GM23338 (cell line): ENCODE results near the gene NHLH2. TPM values are rescaled to one million over a fixed set of nuclear protein-coding genes. Genes with fewer than 3 reads are reported as not detected.

Experiments used
- ATAC-seq: fragments of 200-7000 bp; cut with Tn5 transposase; 3 replicates; pipeline ENCODE4 v1.9.1; 2020
- DNase-seq: peaks from one replicate; pipeline ENCODE4 v3.0.0-alpha.2; 2015; ENCODE audit warnings: low spot score
- H2AFZ ChIP-seq: fragments of 200-600 bp; sonication (generic); 2 replicates; pipeline ENCODE4 v1.8.0; 2016; ENCODE audit warnings: antibody characterized with exemption, mild to moderate bottlenecking, moderate library complexity
- H3F3A ChIP-seq: fragments of 200-600 bp; sonication (generic); replicated peaks from 2 replicates; pipeline ENCODE4 v1.8.0; 2017; ENCODE audit warnings: antibody characterized with exemption, mixed run types, low read depth
- H3K27ac ChIP-seq: fragments of 200-600 bp; sonication (generic); 2 replicates; pipeline ENCODE4 v1.6.1; 2016; ENCODE audit warnings: low read depth
- H3K27me3 ChIP-seq: fragments of 200-600 bp; sonication (generic); 2 replicates; pipeline ENCODE4 v1.8.0; 2016; ENCODE audit warnings: mild to moderate bottlenecking, mixed run types, moderate library complexity; ENCODE audit not compliant: insufficient read depth
- H3K36me3 ChIP-seq: fragments of 200-600 bp; sonication (generic); 2 replicates; pipeline ENCODE4 v1.8.0; 2016; ENCODE audit warnings: mild to moderate bottlenecking; ENCODE audit not compliant: insufficient read depth
- H3K4me1 ChIP-seq: fragments of 200-600 bp; sonication (generic); 2 replicates; pipeline ENCODE4 v1.8.0; 2016; ENCODE audit warnings: mild to moderate bottlenecking, moderate library complexity; ENCODE audit not compliant: insufficient read depth
- H3K4me2 ChIP-seq: fragments of 200-600 bp; sonication (generic); 2 replicates; pipeline ENCODE4 v1.7.1; 2017; ENCODE audit warnings: mixed run types
- H3K4me3 ChIP-seq: fragments of 200-600 bp; sonication (generic); 2 replicates; pipeline ENCODE4 v1.6.1; 2016; ENCODE audit warnings: mixed run types
- H3K79me2 ChIP-seq: fragments of 200-600 bp; sonication (generic); replicated peaks from 2 replicates; pipeline ENCODE4 v1.8.0; 2017; ENCODE audit warnings: mild to moderate bottlenecking; ENCODE audit not compliant: insufficient read depth
- H3K9me2 ChIP-seq: fragments of 200-600 bp; sonication (generic); 2 replicates; pipeline ENCODE4 v1.8.0; 2017; ENCODE audit not compliant: insufficient read depth
- H4K20me1 ChIP-seq: fragments of 200-600 bp; sonication (generic); replicated peaks from 2 replicates; pipeline ENCODE4 v1.8.0; 2017; ENCODE audit warnings: mild to moderate bottlenecking; ENCODE audit not compliant: insufficient read depth
- H3K27ac Mint-ChIP-seq: 2 replicates; pipeline ENCODE4 v1.8.0; 2020; ENCODE audit warnings: inconsistent platforms, mild to moderate bottlenecking, moderate library complexity, mixed read lengths
- H3K27me3 Mint-ChIP-seq: 3 replicates; pipeline ENCODE4 v1.8.0; 2022; ENCODE audit warnings: low read depth, mild to moderate bottlenecking, moderate library complexity, mixed read lengths, inconsistent platforms; ENCODE audit not compliant: insufficient read depth, poor library complexity
- H3K36me3 Mint-ChIP-seq: 3 replicates; pipeline ENCODE4 v1.8.0; 2021; ENCODE audit warnings: low read depth, mild to moderate bottlenecking, inconsistent platforms, moderate library complexity, mixed read lengths
- H3K4me1 Mint-ChIP-seq: 3 replicates; pipeline ENCODE4 v1.8.0; 2020; ENCODE audit warnings: mild to moderate bottlenecking, inconsistent platforms, mixed read lengths
- H3K4me3 Mint-ChIP-seq: 3 replicates; pipeline ENCODE4 v1.8.0; 2021; ENCODE audit warnings: moderate library complexity, mild to moderate bottlenecking, inconsistent platforms, mixed read lengths
- H3K9me3 Mint-ChIP-seq: 3 replicates; pipeline ENCODE4 v1.8.0; 2020; ENCODE audit warnings: moderate library complexity, mild to moderate bottlenecking, inconsistent platforms, mixed read lengths
- CREB1 ChIP-seq: fragments of 250-450 bp; sonication (Bioruptor Pico); IDR thresholded peaks from 2 replicates; pipeline ENCODE4 v1.5.0; 2020; ENCODE audit warnings: low read depth, mild to moderate bottlenecking, moderate library complexity
- EZH2 ChIP-seq: fragments of 200-600 bp; sonication (generic); IDR thresholded peaks from one replicate; pipeline ENCODE4 v1.8.0; 2017; ENCODE audit warnings: antibody characterized with exemption, mild to moderate bottlenecking, low read depth; ENCODE audit not compliant: unreplicated experiment
- JUNB ChIP-seq: IDR thresholded peaks from one replicate; pipeline ENCODE4 v1.6.1; 2016; ENCODE audit warnings: antibody characterized with exemption; ENCODE audit not compliant: unreplicated experiment
- NANOG ChIP-seq: IDR thresholded peaks from 2 replicates; pipeline ENCODE4 v1.6.1; 2016; ENCODE audit warnings: antibody characterized with exemption, borderline replicate concordance
- POLR2AphosphoS5 ChIP-seq: IDR thresholded peaks from 2 replicates; pipeline ENCODE4 v1.6.1; 2016; ENCODE audit warnings: antibody characterized with exemption, low read depth
- polyA plus RNA-seq: library from polyadenylated mRNA; unstranded; fragments of >200 nt; fragmentation: Nextera tagmentation; extraction: Ambion mirVana; gene quantifications from 2 replicates; pipeline ENCODE4 v1.2.1, GENCODE V29; 2016
- total RNA-seq: library from RNA; depleted of rRNA; stranded (reverse); fragments of >200 nt; shearing (Covaris generic); gene quantifications from 2 replicates; pipeline ENCODE4 v1.2.3, GENCODE V29; 2014
- TF ChIP-seq, protein P1 (sequence below): IDR thresholded peaks from one replicate; pipeline ENCODE4 v1.6.1; 2018; ENCODE audit warnings: antibody characterized with exemption; ENCODE audit not compliant: unreplicated experiment
- TF ChIP-seq, protein P2 (sequence below): fragments of 250-450 bp; sonication (Bioruptor Pico); IDR thresholded peaks from 2 replicates; pipeline ENCODE4 v1.5.0; 2020; ENCODE audit warnings: mild to moderate bottlenecking, moderate library complexity

Gene NHLH2
- total and polyA plus RNA-seq, 2 experiments from 2014 or later: 1.7 to 1.9 TPM

DNA sequence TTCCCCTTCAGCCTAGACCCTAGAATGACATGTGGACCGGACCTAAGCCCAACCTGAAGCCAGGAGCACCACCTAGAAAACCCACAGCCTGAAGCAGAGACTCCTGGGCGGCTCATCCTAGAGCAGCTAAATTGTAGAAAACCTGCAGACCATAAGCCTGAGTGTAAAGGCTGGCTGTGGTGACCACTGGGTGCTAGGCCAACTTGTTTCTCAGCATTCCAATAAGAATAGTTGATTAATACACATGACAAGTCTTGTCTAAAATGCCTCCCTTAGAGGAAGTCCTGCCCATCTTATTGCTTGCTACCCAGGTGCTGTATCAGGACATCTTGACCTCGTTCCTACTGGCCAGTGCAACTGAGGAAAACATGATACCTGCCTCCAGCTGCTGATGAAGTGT lies 49.1 kb downstream of the NHLH2 start:
- Histone ChIP-seq H3K27me3 (no peaks in the 10 kb centered on the region), H3K4me3 (no peak overlapping the region), H3K4me2 (no peak overlapping the region), H3K4me1 (peaks cover 26% of the 10 kb centered on the region), H2AFZ (no peak overlapping the region), H3K9me2 (no peaks in the 10 kb centered on the region; the same call in 1 of the 2 replicates), H3F3A (no peaks in the 10 kb centered on the region), H3K36me3 (0 out of 2 replicates have a peak, but pooled peaks cover 4% of the 10 kb centered on the region), H4K20me1 (no peaks in the 10 kb centered on the region), H3K27ac (no peak overlapping the region), H3K79me2 (no peaks in the 10 kb centered on the region)
- no peak for TF ChIP-seq JUNB
- no peak for TF ChIP-seq EZH2
- no peak for TF ChIP-seq POLR2AphosphoS5
- TF ChIP-seq CREB1 (CRISPR knock-in tag): no peak
- TF ChIP-seq NANOG: no peak
- TF ChIP-seq, protein P1, sequence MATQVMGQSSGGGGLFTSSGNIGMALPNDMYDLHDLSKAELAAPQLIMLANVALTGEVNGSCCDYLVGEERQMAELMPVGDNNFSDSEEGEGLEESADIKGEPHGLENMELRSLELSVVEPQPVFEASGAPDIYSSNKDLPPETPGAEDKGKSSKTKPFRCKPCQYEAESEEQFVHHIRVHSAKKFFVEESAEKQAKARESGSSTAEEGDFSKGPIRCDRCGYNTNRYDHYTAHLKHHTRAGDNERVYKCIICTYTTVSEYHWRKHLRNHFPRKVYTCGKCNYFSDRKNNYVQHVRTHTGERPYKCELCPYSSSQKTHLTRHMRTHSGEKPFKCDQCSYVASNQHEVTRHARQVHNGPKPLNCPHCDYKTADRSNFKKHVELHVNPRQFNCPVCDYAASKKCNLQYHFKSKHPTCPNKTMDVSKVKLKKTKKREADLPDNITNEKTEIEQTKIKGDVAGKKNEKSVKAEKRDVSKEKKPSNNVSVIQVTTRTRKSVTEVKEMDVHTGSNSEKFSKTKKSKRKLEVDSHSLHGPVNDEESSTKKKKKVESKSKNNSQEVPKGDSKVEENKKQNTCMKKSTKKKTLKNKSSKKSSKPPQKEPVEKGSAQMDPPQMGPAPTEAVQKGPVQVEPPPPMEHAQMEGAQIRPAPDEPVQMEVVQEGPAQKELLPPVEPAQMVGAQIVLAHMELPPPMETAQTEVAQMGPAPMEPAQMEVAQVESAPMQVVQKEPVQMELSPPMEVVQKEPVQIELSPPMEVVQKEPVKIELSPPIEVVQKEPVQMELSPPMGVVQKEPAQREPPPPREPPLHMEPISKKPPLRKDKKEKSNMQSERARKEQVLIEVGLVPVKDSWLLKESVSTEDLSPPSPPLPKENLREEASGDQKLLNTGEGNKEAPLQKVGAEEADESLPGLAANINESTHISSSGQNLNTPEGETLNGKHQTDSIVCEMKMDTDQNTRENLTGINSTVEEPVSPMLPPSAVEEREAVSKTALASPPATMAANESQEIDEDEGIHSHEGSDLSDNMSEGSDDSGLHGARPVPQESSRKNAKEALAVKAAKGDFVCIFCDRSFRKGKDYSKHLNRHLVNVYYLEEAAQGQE: no peak
- TF ChIP-seq, protein P2, sequence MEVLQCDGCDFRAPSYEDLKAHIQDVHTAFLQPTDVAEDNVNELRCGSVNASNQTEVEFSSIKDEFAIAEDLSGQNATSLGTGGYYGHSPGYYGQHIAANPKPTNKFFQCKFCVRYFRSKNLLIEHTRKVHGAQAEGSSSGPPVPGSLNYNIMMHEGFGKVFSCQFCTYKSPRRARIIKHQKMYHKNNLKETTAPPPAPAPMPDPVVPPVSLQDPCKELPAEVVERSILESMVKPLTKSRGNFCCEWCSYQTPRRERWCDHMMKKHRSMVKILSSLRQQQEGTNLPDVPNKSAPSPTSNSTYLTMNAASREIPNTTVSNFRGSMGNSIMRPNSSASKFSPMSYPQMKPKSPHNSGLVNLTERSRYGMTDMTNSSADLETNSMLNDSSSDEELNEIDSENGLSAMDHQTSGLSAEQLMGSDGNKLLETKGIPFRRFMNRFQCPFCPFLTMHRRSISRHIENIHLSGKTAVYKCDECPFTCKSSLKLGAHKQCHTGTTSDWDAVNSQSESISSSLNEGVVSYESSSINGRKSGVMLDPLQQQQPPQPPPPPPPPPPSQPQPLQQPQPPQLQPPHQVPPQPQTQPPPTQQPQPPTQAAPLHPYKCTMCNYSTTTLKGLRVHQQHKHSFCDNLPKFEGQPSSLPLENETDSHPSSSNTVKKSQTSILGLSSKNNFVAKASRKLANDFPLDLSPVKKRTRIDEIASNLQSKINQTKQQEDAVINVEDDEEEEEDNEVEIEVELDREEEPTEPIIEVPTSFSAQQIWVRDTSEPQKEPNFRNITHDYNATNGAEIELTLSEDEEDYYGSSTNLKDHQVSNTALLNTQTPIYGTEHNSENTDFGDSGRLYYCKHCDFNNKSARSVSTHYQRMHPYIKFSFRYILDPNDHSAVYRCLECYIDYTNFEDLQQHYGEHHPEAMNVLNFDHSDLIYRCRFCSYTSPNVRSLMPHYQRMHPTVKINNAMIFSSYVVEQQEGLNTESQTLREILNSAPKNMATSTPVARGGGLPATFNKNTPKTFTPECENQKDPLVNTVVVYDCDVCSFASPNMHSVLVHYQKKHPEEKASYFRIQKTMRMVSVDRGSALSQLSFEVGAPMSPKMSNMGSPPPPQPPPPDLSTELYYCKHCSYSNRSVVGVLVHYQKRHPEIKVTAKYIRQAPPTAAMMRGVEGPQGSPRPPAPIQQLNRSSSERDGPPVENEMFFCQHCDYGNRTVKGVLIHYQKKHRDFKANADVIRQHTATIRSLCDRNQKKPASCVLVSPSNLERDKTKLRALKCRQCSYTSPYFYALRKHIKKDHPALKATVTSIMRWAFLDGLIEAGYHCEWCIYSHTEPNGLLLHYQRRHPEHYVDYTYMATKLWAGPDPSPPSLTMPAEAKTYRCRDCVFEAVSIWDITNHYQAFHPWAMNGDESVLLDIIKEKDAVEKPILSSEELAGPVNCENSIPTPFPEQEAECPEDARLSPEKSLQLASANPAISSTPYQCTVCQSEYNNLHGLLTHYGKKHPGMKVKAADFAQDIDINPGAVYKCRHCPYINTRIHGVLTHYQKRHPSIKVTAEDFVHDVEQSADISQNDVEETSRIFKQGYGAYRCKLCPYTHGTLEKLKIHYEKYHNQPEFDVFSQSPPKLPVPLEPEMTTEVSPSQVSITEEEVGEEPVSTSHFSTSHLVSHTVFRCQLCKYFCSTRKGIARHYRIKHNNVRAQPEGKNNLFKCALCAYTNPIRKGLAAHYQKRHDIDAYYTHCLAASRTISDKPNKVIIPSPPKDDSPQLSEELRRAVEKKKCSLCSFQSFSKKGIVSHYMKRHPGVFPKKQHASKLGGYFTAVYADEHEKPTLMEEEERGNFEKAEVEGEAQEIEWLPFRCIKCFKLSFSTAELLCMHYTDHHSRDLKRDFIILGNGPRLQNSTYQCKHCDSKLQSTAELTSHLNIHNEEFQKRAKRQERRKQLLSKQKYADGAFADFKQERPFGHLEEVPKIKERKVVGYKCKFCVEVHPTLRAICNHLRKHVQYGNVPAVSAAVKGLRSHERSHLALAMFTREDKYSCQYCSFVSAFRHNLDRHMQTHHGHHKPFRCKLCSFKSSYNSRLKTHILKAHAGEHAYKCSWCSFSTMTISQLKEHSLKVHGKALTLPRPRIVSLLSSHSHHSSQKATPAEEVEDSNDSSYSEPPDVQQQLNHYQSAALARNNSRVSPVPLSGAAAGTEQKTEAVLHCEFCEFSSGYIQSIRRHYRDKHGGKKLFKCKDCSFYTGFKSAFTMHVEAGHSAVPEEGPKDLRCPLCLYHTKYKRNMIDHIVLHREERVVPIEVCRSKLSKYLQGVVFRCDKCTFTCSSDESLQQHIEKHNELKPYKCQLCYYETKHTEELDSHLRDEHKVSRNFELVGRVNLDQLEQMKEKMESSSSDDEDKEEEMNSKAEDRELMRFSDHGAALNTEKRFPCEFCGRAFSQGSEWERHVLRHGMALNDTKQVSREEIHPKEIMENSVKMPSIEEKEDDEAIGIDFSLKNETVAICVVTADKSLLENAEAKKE: no peak
- H3K27me3 Mint-ChIP-seq: peaks cover 3% of the 10 kb centered on the region
- H3K4me3 Mint-ChIP-seq: no peak overlapping the region
- H3K9me3 Mint-ChIP-seq: peaks cover 10% of the 10 kb centered on the region; the same call in 2 of the 3 replicates
- no peak for ATAC-seq
- H3K4me1 Mint-ChIP-seq: peaks cover 32% of the 10 kb centered on the region
- DNase-seq: no peak
- H3K27ac Mint-ChIP-seq: no peak overlapping the region
- H3K36me3 Mint-ChIP-seq: peaks cover 4% of the 10 kb centered on the region; the same call in 1 of the 3 replicates
